Activated CD4-positive, alpha-beta T cell treated with anti-CD3 and anti-CD28 coated beads, Interleukin-2, amount 50 U/mL, for 24 hours (primary cell): ENCODE measurements around the gene FAM236D.
"Not testable (repeated sequence)": the region's sequence is repeated elsewhere in the genome, so short reads cannot be mapped to it uniquely, and the experiment has no call there.

Experiments used
- DNase-seq, 2 donors: peaks; one replicate each; pipeline ENCODE4 v3.0.0-alpha.2; 2020; ENCODE audit warnings: low read depth in 1 of 2, low spot score in 1 of 2

Gene FAM236D

DNA sequence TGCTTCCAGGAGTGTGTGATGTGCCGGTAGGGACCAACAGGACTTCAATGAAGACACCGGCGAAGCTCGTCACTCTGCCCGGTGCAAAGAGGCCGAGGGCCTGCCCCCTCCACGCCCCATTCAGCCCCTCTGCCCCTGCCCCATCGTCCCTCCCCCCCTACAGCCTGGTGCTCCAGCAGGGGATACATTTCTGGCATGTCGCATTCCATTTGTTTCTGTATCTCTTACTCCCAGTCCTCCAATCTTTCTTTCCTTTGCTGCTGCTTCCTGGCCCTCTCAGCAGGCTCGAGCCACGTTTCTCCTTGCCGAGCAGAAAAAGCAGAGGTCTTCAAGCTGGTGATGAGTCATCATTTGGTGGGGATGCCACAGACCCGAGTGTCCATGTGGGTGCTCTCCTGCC, at the start of gene FAM236D:
Gene FAM236D (minus strand): TSS at position 101 of the 400 bp plus-strand sequence. CDS start 100 bp downstream, at position 1.
- not testable (repeated sequence) for DNase-seq

DNA sequence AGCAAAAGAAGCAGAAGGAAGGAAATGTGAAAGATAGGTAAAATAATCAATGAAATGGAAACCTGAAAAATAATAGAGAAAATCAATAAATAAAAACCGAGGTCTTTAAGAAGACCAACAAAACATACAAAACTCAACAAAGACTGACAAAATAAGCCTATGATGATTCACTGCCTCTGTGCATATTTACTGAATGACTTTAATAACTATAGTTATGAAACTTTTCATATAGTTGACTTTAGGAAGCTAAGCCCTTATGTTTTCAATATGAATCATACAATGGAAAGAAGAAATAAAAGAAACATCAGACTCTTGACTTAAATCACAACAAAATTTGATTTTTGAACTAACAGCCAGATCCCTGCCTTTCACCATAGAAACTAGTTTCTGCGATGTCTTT, 29.5 kb upstream of the FAM236D start:
- DNase-seq: not testable (repeated sequence)

DNA sequence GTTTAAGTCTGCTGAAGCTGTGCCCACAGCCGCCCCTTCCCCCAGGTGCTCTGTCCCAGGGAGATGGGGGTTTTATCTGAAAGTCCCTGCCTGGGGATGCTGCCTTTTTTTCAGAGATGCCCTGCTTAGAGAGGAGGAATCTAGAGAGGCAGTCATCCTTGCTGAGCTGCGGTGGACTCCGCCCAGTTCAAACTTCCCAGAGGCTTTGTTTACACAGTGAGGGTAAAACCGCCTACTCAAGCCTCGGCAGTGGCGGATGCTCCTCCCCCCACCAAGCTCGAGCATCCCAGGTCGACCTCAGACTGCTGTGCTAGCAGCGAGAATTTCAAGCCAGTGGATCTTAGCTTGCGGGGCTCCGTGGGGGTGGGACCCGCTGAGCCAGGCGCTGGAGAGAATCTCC, 22.7 kb upstream of the FAM236D start:
- DNase-seq: not testable (repeated sequence)

DNA sequence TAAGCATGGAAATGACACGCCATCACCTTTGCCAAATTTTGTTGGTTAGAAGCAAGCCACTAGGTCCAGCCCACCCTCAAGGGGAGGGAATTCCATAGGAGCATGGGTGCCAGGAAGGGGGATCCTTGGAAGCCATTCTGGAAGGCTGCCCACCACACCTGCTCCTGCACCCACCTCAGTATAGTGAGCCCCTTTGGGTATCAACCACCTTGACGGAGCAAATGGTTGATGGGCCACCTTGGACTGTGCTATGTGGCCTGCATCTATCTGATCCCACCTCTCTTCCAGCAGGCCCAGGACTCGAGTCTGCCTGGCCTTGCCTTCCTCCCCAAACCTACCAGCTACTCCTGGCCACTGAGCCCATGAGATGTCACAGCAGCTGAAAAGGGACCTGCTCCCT, 17.6 kb downstream of the FAM236D start:
- not testable (repeated sequence) for DNase-seq

DNA sequence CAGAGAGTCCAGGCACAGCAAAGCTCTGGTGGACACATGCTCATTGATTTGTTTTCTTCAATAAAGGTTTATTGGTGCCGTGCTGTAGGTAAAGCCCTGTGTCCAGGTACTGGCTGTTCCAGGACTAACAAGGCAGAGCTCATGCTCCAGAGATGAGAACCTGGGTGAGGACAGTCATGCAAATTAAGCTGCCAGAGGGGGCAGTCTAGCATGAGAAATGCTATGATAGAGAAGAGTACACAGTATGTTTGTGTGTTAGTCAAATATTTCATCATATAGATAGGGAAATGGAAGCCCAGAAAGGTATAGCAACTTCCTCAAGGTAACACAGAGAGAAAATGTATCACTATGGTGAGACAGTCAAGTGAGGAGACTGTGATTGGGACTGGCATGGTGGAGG, 19.9 kb downstream of the FAM236D start:
- DNase-seq: not testable (repeated sequence)

DNA sequence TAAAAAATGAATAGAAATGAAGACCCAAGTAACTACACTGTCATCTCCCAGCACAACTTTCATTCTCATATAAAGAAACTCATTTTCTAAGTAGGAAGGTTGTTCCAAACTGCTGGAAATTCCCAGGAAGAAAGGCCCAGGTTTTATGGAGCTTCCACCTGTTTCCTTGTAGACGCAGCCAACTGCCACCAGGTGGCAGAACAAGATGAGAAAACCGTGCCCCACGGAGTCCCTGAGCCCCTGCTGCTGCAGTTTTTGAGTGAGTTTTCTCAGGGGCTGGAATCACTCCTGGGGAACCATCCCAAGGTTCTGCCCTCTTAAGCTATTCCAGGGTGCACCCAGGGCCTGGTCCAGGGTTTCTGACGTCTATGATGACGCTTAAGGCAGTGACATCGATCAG, 24.0 kb downstream of the FAM236D start:
- DNase-seq: not testable (repeated sequence)

DNA sequence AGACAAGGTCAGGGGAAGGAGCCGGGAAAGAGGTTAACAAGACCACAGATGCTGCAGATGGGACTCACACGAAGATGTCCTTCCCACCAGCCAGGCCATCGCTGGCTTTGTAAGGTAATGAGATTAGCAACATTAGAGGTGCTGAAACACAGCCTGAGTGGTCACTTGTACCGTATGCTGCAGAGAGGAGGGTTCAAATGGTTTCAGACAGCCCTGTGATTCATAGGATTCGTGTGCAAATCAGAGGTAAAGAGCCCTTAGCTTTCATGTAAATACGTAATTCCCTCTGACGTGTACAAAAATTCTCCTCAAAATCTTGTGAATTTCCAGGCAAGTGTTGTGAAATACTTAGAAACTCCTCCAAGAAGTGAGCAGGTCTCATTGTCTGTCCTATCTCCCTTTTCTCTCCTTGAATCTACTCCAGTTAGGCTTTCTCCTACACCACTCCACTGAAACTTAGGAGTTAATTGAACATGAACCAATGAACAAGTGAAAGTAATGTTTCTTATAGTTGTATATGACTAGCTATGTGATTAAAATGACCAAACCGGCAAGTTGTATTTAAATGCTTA, 24.6 kb downstream of the FAM236D start:
- DNase-seq: not testable (repeated sequence)

DNA sequence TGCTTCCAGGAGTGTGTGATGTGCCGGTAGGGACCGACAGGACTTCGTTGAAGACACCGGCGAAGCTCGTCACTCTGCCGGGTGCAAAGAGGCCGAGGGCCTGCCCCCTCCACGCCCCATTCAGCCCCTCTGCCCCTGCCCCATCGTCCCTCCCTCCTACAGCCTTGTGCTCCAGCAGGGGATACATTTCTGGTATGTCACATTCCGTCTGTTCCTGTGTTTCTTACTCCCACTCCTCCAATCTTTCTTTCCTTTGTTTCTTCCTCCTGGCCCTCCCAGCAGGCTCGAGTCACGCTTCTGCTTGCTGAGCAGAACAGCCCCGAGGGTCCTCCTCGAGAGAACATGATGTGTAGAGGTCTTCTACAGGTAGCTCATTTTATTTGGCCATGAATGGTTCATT, 25.4 kb downstream of the FAM236D start, which contains the start of gene FAM236B:
Gene FAM236B (minus strand): TSS at position 101 of the 400 bp plus-strand sequence. CDS start 100 bp downstream, at position 1.
- not testable (repeated sequence) for DNase-seq

DNA sequence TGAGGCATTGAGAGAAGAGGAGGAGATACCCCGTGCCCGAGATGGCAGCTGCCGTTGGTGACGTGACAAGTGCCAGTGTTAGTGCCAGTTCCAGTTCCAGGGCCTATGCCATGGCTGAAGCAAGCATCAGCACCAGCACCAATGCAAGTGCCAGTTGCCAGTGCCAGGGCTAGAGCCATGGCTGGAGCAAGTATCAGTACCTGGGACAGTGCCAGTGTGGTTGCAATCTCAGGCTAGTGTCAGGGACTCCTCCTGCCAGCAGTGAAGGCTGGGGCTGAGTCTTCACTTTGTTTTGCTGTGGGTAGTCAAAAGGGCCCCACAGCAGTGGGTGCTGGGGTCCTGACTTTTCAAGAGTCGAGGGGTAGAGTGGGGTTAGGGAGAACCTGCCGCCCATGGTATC, 29.9 kb downstream of the FAM236D start:
- not testable (repeated sequence) for DNase-seq

DNA sequence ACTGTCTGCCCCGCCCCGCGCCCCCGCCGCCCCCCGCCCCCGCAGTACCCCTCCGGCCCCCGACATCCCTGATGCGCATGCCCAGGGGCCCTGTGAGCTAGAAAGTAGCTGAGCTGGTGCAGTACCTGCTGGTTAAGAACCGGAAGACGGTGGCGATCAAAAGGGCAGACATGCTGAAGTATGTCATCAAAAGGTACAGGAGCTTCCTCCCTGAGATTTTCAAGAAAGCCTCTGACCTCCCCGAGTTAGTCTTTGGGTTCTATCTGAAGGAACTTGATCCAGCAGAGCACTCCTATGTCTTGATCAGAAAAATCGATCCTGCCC, 30.6 kb downstream of the FAM236D start:
- not testable (repeated sequence) for DNase-seq

DNA sequence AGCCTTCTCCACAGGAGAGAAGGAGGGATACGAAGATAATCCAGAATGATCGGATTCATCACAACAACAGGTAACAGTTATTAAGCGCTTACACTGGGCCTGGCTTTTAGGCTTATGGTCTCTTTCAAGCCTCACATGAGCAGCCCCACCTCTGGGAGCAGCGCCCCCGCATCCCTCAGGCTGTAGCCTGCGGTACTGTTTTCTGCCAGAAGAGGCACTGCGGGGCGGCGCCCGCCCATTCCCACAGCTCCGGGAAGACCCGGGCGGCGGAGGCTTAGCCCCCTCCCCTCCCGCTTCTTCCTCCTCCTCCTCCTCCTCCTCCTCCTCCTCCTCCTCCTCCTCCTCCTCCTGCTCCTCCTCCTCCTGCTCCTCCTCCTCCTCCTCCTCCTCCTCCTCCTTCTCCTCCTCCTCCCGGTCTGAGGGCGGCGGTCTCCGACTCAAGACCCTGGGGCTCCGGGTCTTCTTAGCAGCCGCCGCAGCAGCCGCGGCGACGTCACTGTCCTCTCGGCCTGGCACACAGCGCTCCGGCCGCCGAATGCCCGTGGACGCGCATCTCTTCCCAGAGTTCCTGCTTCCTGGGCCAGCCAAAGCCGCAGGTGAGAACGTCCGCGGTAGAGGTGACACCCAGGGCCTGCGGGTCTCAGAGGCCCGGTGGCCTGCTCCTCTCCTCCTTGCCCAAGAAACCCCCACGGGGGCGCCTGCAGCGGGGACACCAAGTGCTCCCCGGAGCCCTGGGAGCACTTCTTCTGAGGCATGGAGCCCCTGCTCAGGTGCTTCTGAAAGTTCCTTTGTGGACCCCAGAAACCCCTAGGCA, 31.1 kb downstream of the FAM236D start, which contains the start of gene DMRTC1B:
Gene DMRTC1B (plus strand): TSS at position 238 of the 814 bp plus-strand sequence. CDS start 68,246 bp downstream, outside the sequence.
- not testable (repeated sequence) for DNase-seq

DNA sequence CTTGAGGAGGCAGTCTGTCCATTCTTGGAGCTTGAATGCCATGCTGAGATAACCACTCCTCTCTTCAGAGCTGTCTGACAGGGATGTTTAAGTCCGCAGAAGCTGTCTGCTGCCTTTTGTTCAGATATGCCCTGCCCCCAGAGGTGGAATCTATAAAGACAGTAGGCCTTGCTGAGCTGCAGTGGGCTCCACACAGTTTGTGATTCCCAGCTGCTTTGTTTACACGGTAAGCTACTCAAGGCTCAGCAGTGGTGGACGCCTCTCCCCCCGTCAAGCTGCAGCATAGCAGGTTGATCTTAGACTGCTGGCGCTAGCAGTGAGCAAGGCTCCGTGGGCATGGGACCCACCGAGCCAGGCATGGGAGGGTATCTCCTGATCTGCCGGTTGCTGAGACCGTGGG, 47.6 kb downstream of the FAM236D start:
- DNase-seq: not testable (repeated sequence)
